Measurements from ENCODE around the gene RASAL2. TPM values are rescaled to one million over a fixed set of nuclear protein-coding genes. Genes with fewer than 3 reads are reported as not detected.
"Not testable (repeated sequence)": the region's sequence is repeated elsewhere in the genome, so short reads cannot be mapped to it uniquely, and the experiment has no call there.

The RASAL2 gene
- total RNA-seq, 1 donor from 2014 or later: 57.5 TPM

- intact Hi-C loops (cut with DNase I): no loop called here
- no peak for DNase-seq (ENCODE audit: low spot score in 2 of 2)
- no peaks in the 10 kb centered on the region for H3K36me3 ChIP-seq
- no peaks in the 10 kb centered on the region for H3K9me3 ChIP-seq
- H3K27ac ChIP-seq: no peak overlapping the region
- no peak overlapping the region for H3K4me3 ChIP-seq
- no peak for TF ChIP-seq CTCF (IDR thresholded peaks at IDR 0.05)
- no peaks in the 10 kb centered on the region for H3K27me3 ChIP-seq
- H3K4me1 ChIP-seq: peaks cover 0 to 2% of the 10 kb centered on the region in 2 donors
Measured at GRCh38 chr1:178241837-178242236, 147.9 kb downstream of the RASAL2 start.

- no peaks in the 10 kb centered on the region for H3K36me3 ChIP-seq
- DNase-seq (ENCODE audit: low spot score in 2 of 2): no peak
- intact Hi-C loops (cut with DNase I): no loop called here
- no peak overlapping the region for H3K27ac ChIP-seq
- H3K4me3 ChIP-seq: no peak overlapping the region
- no peaks in the 10 kb centered on the region for H3K27me3 ChIP-seq
- no peak for TF ChIP-seq CTCF (IDR thresholded peaks at IDR 0.05)
- H3K4me1 ChIP-seq: peaks cover 0 to 2% of the 10 kb centered on the region in 2 donors
- peaks cover 0 to 8% of the 10 kb centered on the region in 2 donors for H3K9me3 ChIP-seq
Measured at GRCh38 chr1:178243119-178243518, 149.2 kb downstream of the RASAL2 start.

- Histone ChIP-seq H3K27ac (no peak overlapping the region), H3K27me3 (no peaks in the 10 kb centered on the region), H3K36me3 (no peaks in the 10 kb centered on the region), H3K4me3 (no peak overlapping the region), H3K9me3 (peaks cover 7 to 16% of the 10 kb centered on the region in 2 donors), H3K4me1 (peaks cover 0 to 2% of the 10 kb centered on the region in 2 donors)
- no peak for DNase-seq (ENCODE audit: low spot score in 2 of 2)
- no peak for TF ChIP-seq CTCF (IDR thresholded peaks at IDR 0.05)
- intact Hi-C loops (cut with DNase I): no loop called here
Measured at GRCh38 chr1:178243890-178244289, 150.0 kb downstream of the RASAL2 start.

- H3K36me3 ChIP-seq; H3K4me3 ChIP-seq; H3K27me3 ChIP-seq; intact Hi-C loops (cut with DNase I); H3K27ac ChIP-seq; DNase-seq (ENCODE audit: low spot score in 2 of 2); H3K4me1 ChIP-seq: not testable (repeated sequence)
- H3K9me3 ChIP-seq: peaks cover 9 to 22% of the 10 kb centered on the region in 2 donors
Measured at GRCh38 chr1:178248284-178248683, 154.4 kb downstream of the RASAL2 start.

- DNase-seq (ENCODE audit: low spot score in 2 of 2); intact Hi-C loops (cut with DNase I); H3K4me3 ChIP-seq; H3K27me3 ChIP-seq; H3K27ac ChIP-seq; H3K4me1 ChIP-seq; H3K36me3 ChIP-seq: not testable (repeated sequence)
- peaks cover 14 to 23% of the 10 kb centered on the region in 2 donors for H3K9me3 ChIP-seq
Measured at GRCh38 chr1:178253581-178253980, 159.7 kb downstream of the RASAL2 start.

- Histone ChIP-seq H3K9me3 (peaks cover 9 to 15% of the 10 kb centered on the region in 2 donors), H3K4me3 (no peak overlapping the region), H3K4me1 (no peaks in the 10 kb centered on the region), H3K36me3 (peaks cover 0 to 5% of the 10 kb centered on the region in 2 donors), H3K27ac (no peak overlapping the region), H3K27me3 (no peaks in the 10 kb centered on the region)
- intact Hi-C loops (cut with DNase I): no loop called here
- TF ChIP-seq CTCF (IDR thresholded peaks at IDR 0.05): no peak
- DNase-seq (ENCODE audit: low spot score in 2 of 2): no peak
Measured at GRCh38 chr1:178254433-178254832, 160.5 kb downstream of the RASAL2 start.

GRCh38 chr1:178258536-178258935 is 164.6 kb downstream of the RASAL2 start:
- Histone ChIP-seq H3K36me3 (no peaks in the 10 kb centered on the region), H3K27ac (no peak overlapping the region)
- no peak for TF ChIP-seq CTCF (IDR thresholded peaks at IDR 0.05)

More at GRCh38 chr1:178258536-178258935, 164.6 kb downstream of the RASAL2 start:
- Histone ChIP-seq H3K27me3 (no peaks in the 10 kb centered on the region), H3K4me3 (no peak overlapping the region), H3K9me3 (peaks cover 9 to 16% of the 10 kb centered on the region in 2 donors), H3K4me1 (peaks cover 0 to 5% of the 10 kb centered on the region in 2 donors)
- DNase-seq (ENCODE audit: low spot score in 2 of 2): no peak
- intact Hi-C loops (cut with DNase I): no loop called here

Measured in ascending aorta (tissue), 2 donors.